Spleen (tissue), 11 donors: ENCODE data around the gene FOXO3. TPM values are rescaled to one million over a fixed set of nuclear protein-coding genes. Genes with fewer than 3 reads are reported as not detected.
"Not testable (repeated sequence)": the region's sequence is repeated elsewhere in the genome, so short reads cannot be mapped to it uniquely, and the experiment has no call there.

Experiments used
- DNase-seq: peaks from one replicate; pipeline ENCODE4 v3.0.0-alpha.2; 2020
- H3K27ac ChIP-seq, 8 donors: fragments of 200-600 bp; sonication (generic) in 7 of 8; 1 replicate in 4 of 8; 2 replicates in 4 of 8; pipeline versions ENCODE4 v1.5.0 to v1.8.0; 2016 to 2021; ENCODE audit warnings: inconsistent platforms in 4 of 8, mild to moderate bottlenecking in 4 of 8, moderate library complexity in 1 of 8
- H3K27me3 ChIP-seq, 7 donors: fragments of 200-600 bp; sonication (generic) in 6 of 7; replicated peaks in 1 of 7; 1 replicate in 4 of 7; 2 replicates in 3 of 7; pipeline versions ENCODE4 v1.5.0 to v1.8.0; 2016 to 2021; ENCODE audit warnings: inconsistent platforms in 3 of 7, mild to moderate bottlenecking in 1 of 7
- H3K36me3 ChIP-seq, 6 donors: fragments of 200-600 bp; sonication (generic) in 5 of 6; 1 replicate in 4 of 6; 2 replicates in 2 of 6; pipeline versions ENCODE4 v1.5.0 to v1.8.0; 2016 to 2021; ENCODE audit warnings: inconsistent platforms in 2 of 6
- H3K4me1 ChIP-seq, 6 donors: fragments of 200-600 bp; sonication (generic) in 5 of 6; 1 replicate in 3 of 6; 2 replicates in 3 of 6; pipeline versions ENCODE4 v1.5.0 to v1.8.0; 2016 to 2021; ENCODE audit warnings: inconsistent platforms in 3 of 6
- H3K4me3 ChIP-seq, 8 donors: fragments of 200-600 bp; sonication (generic) in 7 of 8; 1 replicate in 4 of 8; 2 replicates in 4 of 8; pipeline versions ENCODE4 v1.5.0 to v1.8.0; 2016 to 2021; ENCODE audit warnings: inconsistent platforms in 4 of 8, mild to moderate bottlenecking in 4 of 8, moderate library complexity in 2 of 8
- H3K9me3 ChIP-seq, 8 donors: fragments of 200-600 bp; sonication (generic) in 7 of 8; 1 replicate in 4 of 8; 2 replicates in 4 of 8; pipeline versions ENCODE4 v1.5.0 to v1.8.0; 2016 to 2021; ENCODE audit warnings: inconsistent platforms in 4 of 8
- CTCF ChIP-seq, 11 experiments: fragments of 200-600 bp in 7 of 11; fragments of 450-650 bp in 4 of 11; sonication (generic) in 4 of 11; IDR thresholded peaks in 8 of 11; conservative IDR thresholded peaks in 3 of 11; 1 replicate in 7 of 11; 2 replicates in 4 of 11; pipeline versions ENCODE4 v1.4.0 to v1.8.0; 2016 to 2021; ENCODE audit warnings: antibody characterized with exemption in 11 of 11, inconsistent platforms in 4 of 11, mild to moderate bottlenecking in 1 of 11
- POLR2A ChIP-seq, 3 donors: fragments of 450-650 bp; IDR thresholded peaks; one replicate each; pipeline ENCODE4 v1.5.1; 2017; ENCODE audit warnings: antibody characterized with exemption in 3 of 3, mild to moderate bottlenecking in 1 of 3
- POLR2AphosphoS5 ChIP-seq, 3 donors: sonication (generic); formaldehyde crosslinking; IDR thresholded peaks; one replicate each; pipeline ENCODE4 v1.5.1; 2017; ENCODE audit warnings: antibody characterized with exemption in 3 of 3
- WGBS, 5 donors: extraction: QIAGEN DNeasy Blood & Tissue Kit in 3 of 5; methylation state at CpG; one replicate each; pipeline versions ENCODE4 v1.1.5 to v1.1.7; 2013 to 2018; 5-methylcytosine and 5-hydroxymethylcytosine counted together
- intact Hi-C: fragments of 100-400 bp; cut with DNase I; formaldehyde crosslinking; loops from one replicate; pipeline ENCODE4 v1.15.0; 2023; ENCODE audit warnings: low total_unique reads
- polyA plus RNA-seq, 3 donors: library from polyadenylated mRNA; stranded (reverse); fragments of 200-250 nt; gene quantifications; one replicate each; pipeline ENCODE4 v1.2.1, GENCODE V29; 2013
- total RNA-seq, 7 donors: library from RNA; depleted of rRNA in 3 of 7; stranded (reverse); fragments of >200 nt in 3 of 7; fragmentation: NEBNext Ultra II Directional in 4 of 7; extraction: Animal tissue kit (Norgen Biotek cat#: 25700) in 4 of 7; gene quantifications; one replicate each; pipeline versions ENCODE4 v1.1.0 to v1.2.1, GENCODE V29; 2016 to 2021
- donor health status: healthy with polysubstance abuse.
- donor health status: DM: no; HTN: no; CAD: no; lungs with moderate emphysema.
- donor health status: DM: no; HTN: no; CAD: no.
- donor health status: Bipolar disorder and iron deficiency.
- donor health status: healthy.
- donor health status: DM: no; HTN: no; CAD: no.
- donor health status: DM: yes; HTN: yes; CAD: no.

The FOXO3 gene
- total and polyA plus RNA-seq, 10 donors = 9.4 to 86.9 (median 67.0) TPM

- DNase-seq = peak; percentile 99
- no peaks in the 10 kb centered on the region for H3K9me3 ChIP-seq
- no peaks in the 10 kb centered on the region for H3K27me3 ChIP-seq
- peak overlapping the region; percentile 68 to 88 (median 82) for H3K4me3 ChIP-seq
- H3K36me3 ChIP-seq = no peaks in the 10 kb centered on the region
- peak overlapping the region; percentile 99 to 100 (median 100) for H3K27ac ChIP-seq
- peaks cover 4 to 34% (median 31%) of the 10 kb centered on the region in 6 donors for H3K4me1 ChIP-seq
- WGBS, 5 donors = 0 to 1% (median 0%) methylated on average over 51 to 58 of the region's 58 CpGs
- intact Hi-C loops = no loop called here
- TF ChIP-seq POLR2A (IDR thresholded peaks at IDR 0.05) (peak in 2 of 3 donors; percentile 70 to 93), POLR2AphosphoS5 (IDR thresholded peaks at IDR 0.05) (peak; percentile 89 to 95 (median 92)), CTCF (IDR thresholded peaks at IDR 0.05 in 8 of 11, conservative IDR thresholded peaks at IDR 0.05 in 3 of 11) (peak in 2 of 11 experiments; percentile 1 to 17)
Observed at GRCh38 chr6:108558372-108559096, 2.2 kb upstream of the FOXO3 start.

- DNase-seq = peak; percentile 98
- Histone ChIP-seq H3K4me1 (peaks cover 10 to 42% (median 39%) of the 10 kb centered on the region in 6 donors), H3K4me3 (peak overlapping the region; percentile 68 to 88 (median 82)), H3K27ac (peak overlapping the region; percentile 99 to 100 (median 100)), H3K36me3 (no peaks in the 10 kb centered on the region), H3K9me3 (no peaks in the 10 kb centered on the region), H3K27me3 (no peaks in the 10 kb centered on the region)
- intact Hi-C loops = no loop called here
- WGBS, 5 donors = 0 to 1% (median 0%) methylated on average over 44 to 84 of the region's 84 CpGs
- TF ChIP-seq POLR2A (IDR thresholded peaks at IDR 0.05) = peak in 2 of 3 donors; percentile 82 to 87
- no peak for TF ChIP-seq CTCF (IDR thresholded peaks at IDR 0.05 in 8 of 11, conservative IDR thresholded peaks at IDR 0.05 in 3 of 11)
- TF ChIP-seq POLR2AphosphoS5 (IDR thresholded peaks at IDR 0.05) = peak; percentile 97 to 100 (median 99)
Observed at GRCh38 chr6:108559097-108559883, 1.4 kb upstream of the FOXO3 start.

- no peaks in the 10 kb centered on the region for H3K27me3 ChIP-seq
- peak; percentile 92 for DNase-seq
- H3K4me1 ChIP-seq = peaks cover 17 to 49% (median 46%) of the 10 kb centered on the region in 6 donors
- H3K4me3 ChIP-seq = peak overlapping the region; percentile 68 to 88 (median 80)
- WGBS, 5 donors = 0 to 1% (median 0%) methylated on average over 26 to 64 of the region's 64 CpGs
- TF ChIP-seq POLR2AphosphoS5 (IDR thresholded peaks at IDR 0.05) (no peak), POLR2A (IDR thresholded peaks at IDR 0.05) (peak in 1 of 3 donors; percentile 75), CTCF (IDR thresholded peaks at IDR 0.05 in 8 of 11, conservative IDR thresholded peaks at IDR 0.05 in 3 of 11) (peak in 1 of 11 experiments; percentile 10)
- H3K36me3 ChIP-seq = no peaks in the 10 kb centered on the region
- intact Hi-C loops = no loop called here
- peak overlapping the region; percentile 99 to 100 (median 100) for H3K27ac ChIP-seq
- no peaks in the 10 kb centered on the region for H3K9me3 ChIP-seq
Observed at GRCh38 chr6:108559884-108560462, 744 bp upstream of the FOXO3 start.

GRCh38 chr6:108561309-108561647 is 561 bp downstream of the FOXO3 start:
- intact Hi-C loops, H3K27me3 ChIP-seq, H3K36me3 ChIP-seq, H3K9me3 ChIP-seq: not testable (repeated sequence)
- 6 to 9% (median 7%) methylated on average over 14 to 28 of the region's 40 CpGs; no CpG with 5 or more reads in 2 of the 5 donors for WGBS, 5 donors
- Histone ChIP-seq H3K4me3 (peak overlapping the region; percentile 68 to 88 (median 80)), H3K4me1 (peaks cover 28 to 61% (median 59%) of the 10 kb centered on the region in 6 donors), H3K27ac (peak overlapping the region; percentile 99 to 100 (median 100))
- peak; percentile 85 for DNase-seq
